Measurements from ENCODE around the gene CASP2.
A peak's percentile ranks its signal among the peaks of the same experiment; 100 is the strongest.
"Not testable (repeated sequence)": the region's sequence is repeated elsewhere in the genome, so short reads cannot be mapped to it uniquely, and the experiment has no call there.

Gene CASP2

GRCh38 chr7:143265017-143265693 lies 23.0 kb upstream of the CASP2 start:
- no peak for DNase-seq

DNA sequence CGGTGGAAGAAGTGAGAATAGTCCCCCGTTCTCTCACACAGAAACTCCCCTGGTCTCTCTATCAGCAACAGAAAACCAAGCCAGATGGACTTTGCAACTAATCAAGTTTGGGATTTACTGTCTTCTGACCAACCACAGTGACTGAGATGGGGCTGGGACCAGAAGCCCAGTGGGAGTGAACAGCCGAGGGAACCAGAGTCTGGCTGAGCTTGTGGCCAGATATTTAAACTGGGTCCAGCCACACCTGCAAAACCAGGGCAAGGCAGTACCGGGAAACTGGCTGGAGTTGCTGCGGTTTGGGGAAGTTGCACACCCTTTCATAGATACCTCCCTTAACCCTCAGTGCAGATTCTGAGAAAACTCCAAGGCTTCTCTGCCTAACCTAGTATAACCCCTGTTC lies 18.9 kb upstream of the CASP2 start:
- no peak for DNase-seq

GRCh38 chr7:143271240-143271639 lies 16.9 kb upstream of the CASP2 start:
- no peak for DNase-seq

DNA sequence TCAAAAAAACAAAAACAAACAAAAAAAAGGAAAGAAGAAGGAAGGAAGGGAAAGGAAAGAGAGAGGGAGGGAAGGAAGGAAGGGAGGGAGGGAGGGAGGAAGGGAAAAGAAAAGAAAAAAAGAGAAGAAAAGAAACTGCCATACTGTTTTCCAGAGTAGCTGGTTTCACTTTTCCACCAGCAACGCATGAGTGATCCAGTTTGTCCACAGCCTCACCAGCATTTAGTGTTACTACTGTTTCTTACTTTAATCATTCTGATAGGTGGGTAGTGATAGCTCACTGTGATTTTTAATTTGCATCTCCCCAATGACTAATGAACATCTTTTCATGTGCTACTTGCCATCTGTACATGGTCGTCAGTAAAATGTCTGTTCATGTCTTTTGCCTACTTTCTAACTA lies 15.3 kb upstream of the CASP2 start:
- DNase-seq, result no peak

- peak; percentile 19 to 61 for DNase-seq
Observed at GRCh38 chr7:143279186-143280098, 8.7 kb upstream of the CASP2 start.

DNA sequence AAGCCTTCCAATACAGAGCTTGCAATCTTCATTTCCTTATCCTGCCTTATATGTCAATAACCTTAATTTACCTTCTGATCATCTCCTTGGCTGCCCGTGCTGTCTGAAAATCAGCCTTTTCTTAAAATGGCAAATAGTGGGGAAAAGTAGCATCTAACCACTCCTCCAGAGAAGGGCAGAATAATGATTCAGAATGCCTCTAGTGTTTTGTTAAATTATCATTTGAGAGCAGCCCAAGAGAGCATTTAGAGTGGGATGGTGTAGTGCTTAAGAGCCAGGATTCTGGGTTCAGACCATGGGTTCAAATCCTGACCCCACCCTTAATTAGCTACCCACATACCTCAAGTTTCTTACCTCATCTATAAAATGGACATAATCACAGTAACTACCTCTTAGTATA lies 8.0 kb upstream of the CASP2 start:
- no peak for DNase-seq

- DNase-seq, result no peak
Observed at GRCh38 chr7:143280566-143280965, 7.6 kb upstream of the CASP2 start.

DNA sequence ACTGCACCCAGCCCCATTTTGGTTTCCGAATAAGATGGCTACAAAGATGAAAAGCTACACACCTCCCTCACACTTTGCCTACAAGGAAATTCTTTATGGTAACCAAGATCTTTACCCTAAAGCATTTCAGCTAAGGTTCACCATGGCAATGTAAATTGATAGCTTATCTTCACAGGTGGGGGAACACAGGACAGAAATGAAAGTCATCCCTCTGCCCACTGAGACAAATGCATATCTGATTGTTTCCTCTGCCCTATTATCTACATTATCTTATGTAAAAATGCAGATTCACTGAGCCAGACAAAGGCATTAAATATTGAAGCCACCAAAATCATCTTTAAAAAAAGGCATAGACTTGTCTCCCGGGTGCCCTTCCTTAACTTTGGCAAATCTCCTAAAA lies 6.6 kb upstream of the CASP2 start:
- DNase-seq, result no peak

DNA sequence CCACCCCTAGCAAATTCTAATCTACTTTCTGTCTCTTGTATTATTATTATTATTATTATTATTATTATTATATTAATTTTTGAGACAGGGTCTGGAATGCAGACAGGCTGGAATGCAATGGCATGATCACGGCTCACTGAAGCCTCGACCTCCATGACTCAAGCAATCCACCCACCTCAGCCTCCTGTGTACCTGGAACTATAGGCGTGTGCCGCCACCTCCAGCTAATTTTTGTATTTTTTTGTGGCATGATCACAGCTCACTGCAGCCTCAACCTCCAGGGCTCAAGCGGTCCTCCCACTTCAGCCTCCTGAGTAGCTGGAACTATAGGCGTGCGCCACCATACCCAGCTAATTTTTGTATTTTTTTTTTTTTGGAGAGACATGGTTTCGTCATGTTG lies 6.0 kb upstream of the CASP2 start:
- DNase-seq, result no peak

- no peak for DNase-seq
Observed at GRCh38 chr7:143283381-143283780, 4.8 kb upstream of the CASP2 start.

DNA sequence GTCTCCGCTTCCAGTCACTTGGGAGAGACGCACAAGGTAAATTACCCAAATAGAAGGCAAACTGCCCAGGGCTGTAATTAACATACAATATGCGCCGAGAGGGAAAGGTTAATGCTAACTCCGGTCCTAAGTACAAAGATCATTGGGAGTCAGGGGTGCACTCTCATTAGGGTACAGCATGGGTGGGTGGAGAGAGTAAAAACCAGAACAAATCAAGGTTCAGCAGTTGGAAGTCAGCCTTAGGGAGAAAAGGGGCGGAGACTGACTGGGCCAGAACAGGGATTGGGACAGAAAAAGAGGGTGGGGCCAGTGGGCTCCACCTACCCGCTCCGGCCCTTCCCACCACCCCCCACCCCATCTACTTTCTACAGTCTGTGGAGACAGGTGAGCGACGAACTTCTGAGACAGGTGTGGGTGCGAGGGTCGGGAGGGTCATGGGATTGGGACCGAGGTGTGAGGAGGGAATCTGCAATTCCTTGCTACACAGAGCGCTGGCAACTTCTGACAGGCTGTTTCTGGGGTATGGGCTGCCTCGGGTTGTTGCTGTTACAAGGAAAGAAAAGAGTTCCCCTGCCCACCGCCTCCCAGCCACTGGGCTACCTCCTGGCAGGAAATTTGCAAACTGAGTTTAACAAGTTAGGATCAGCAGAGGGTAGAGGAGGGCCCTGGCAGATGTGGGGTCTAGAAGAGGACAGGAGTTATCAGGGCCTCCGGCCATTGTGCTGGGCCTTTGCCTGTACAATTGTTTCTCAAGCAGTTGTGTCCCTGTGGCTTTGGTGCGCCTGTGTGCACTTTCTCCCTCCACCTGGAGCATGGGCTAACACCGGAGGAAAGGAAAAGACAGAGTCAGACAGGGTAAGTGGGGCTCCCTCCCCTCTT lies 3.3 kb upstream of the CASP2 start, which contains the start of gene TMEM139:
TMEM139 (plus strand) TSS at position 368 of the 879 bp plus-strand sequence. CDS start 1,000 bp downstream, outside the sequence.
- no peak for DNase-seq

DNA sequence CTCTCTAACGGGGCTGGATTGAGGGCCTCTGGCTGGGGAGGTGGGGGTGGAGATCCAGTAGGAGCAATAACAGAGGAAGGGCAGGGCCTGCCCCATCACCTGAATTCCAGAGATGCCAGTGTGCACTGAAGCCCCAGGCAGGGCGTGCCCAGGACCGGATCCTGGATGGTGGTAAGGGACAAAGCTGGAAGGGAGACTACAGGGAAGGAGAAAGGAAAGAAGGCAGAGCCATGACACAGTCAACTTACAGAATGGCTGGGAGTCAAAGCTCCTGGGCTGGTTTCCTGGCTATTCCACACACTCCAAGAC lies 2.7 kb upstream of the CASP2 start:
- no peak for DNase-seq

GRCh38 chr7:143285806-143286521 lies 2.2 kb upstream of the CASP2 start:
- DNase-seq, result no peak

- no peak for DNase-seq
Observed at GRCh38 chr7:143286522-143286890, 1.6 kb upstream of the CASP2 start.

- no peak for DNase-seq
Observed at GRCh38 chr7:143287339-143287934, 714 bp upstream of the CASP2 start.

DNA sequence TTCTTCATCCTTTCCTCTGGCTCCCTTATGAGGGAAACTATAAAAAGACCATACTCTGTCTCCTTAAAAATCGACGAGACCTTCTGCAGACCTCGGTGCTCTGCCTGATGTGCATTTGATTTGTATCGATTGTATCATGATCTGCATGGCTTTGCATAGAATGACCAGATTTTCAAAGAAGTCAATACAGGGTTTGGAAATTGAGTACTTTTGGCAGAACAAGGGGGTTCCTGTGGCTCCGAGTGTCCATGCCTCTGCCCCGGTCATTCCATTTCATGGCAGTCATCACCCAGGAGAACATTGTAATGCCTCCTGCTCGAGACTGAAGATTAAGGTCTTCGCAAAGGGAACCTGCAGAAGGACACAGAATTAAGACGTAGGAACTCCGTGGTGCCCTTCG lies 685 bp downstream of the CASP2 start:
- no peak for DNase-seq

- DNase-seq, result no peak
Observed at GRCh38 chr7:143289421-143289820, 1.3 kb downstream of the CASP2 start.

- not testable (repeated sequence) for DNase-seq
Observed at GRCh38 chr7:143289888-143290287, 1.7 kb downstream of the CASP2 start.

GRCh38 chr7:143290293-143290692 lies 2.1 kb downstream of the CASP2 start:
- no peak for DNase-seq

- no peak for DNase-seq
Observed at GRCh38 chr7:143292876-143293275, 4.7 kb downstream of the CASP2 start.

DNA sequence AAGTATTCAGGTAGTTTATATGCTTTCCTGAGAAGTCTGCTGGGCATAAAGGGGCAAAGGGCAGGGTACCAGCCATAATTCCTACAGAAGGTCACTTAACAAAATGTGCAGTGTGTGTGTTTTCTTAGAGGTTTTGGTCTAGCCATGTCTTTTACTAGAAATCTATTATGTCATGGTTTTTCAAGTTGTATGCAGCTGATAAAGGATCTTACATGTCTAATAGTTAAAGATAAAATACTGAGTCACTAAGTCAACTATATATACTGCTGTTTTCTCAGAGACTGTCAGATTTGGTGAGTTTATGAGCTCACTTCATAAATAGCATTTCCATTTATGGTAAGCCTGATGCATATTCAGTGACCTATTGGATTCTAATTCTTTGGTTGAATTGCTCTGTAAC lies 7.7 kb downstream of the CASP2 start:
- no peak for DNase-seq

GRCh38 chr7:143296686-143297085 lies 8.5 kb downstream of the CASP2 start:
- DNase-seq, result no peak
